Activated CD8-positive, alpha-beta memory T cell treated with anti-CD3 and anti-CD28 coated beads for 36 hours (primary cell): Measurements from ENCODE around the gene C4orf50. TPM values are rescaled to one million over a fixed set of nuclear protein-coding genes. Genes with fewer than 3 reads are reported as not detected.

ENCODE experiments used
- CTCF ChIA-PET: fragments of 350-600 bp; sonication (Branson Sonifier 250); formaldehyde crosslinking; loops from one replicate; lab custom pipeline; 2021; ENCODE audit warnings: antibody characterized with exemption; lab: Charles Lee
- POLR2A ChIA-PET: fragments of 350-600 bp; sonication (Branson Sonifier 250); formaldehyde crosslinking; loops from one replicate; lab custom pipeline; 2021; ENCODE audit warnings: antibody characterized with exemption; lab: Charles Lee
- total RNA-seq, 2 experiments: library from RNA; stranded (reverse); gene quantifications; one replicate each; pipeline ENCODE4 v1.2.3, GENCODE V29; 2021

Gene C4orf50
- total RNA-seq, 2 experiments from 2014 or later, result 0.17 to 0.19 TPM

GRCh38 chr4:5980436-5981155 lies 37.6 kb downstream of the C4orf50 start:
- CTCF ChIA-PET, result interaction anchor here (0.9 kb wide), 1 partner anchor 18 kb away, joined by 3 read pairs; no protein-coding TSS in a partner anchor
- POLR2A ChIA-PET, result no interaction called here

DNA sequence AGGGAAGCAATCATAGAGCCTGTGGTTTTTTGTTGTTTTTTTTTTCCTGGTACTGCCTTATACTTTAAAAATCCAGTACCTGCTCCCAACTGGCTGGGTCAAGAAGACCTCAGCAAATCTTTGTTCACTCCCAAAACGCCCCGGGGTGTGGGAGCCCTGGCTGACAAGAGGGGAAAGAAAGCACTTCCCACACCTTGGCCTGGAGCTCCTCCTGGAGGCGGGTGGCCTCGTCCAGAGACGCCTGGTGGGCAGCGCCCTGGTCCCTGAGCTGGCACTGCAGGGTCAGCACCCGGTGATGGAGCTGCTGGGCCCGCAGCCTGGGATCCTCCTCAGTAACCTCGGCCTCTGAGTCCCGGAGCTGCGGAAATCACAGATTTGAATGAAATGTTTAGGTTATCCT lies 38.2 kb downstream of the C4orf50 start:
- CTCF ChIA-PET, result interaction anchor here (0.9 kb wide), 1 partner anchor 18 kb away, joined by 3 read pairs; no protein-coding TSS in a partner anchor
- POLR2A ChIA-PET, result no interaction called here

DNA sequence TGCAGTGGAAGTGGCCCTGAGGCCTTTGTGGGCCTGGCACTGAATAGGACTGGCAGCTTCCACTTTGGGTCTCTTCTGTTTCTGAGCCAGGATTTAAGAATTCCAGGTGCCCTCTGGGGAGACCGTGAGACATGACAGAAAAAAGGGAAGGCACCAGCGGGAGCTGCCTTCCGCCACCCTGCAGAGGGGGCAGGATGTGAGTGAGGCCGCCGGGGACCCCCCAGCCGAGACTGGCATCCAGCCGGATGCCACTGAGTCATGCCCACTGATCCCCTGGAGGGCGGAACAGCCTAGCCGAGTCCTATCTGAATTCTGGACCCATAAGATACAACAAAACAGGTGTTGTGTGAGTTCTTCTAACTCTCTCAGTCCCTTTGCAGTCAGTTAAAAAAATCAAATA lies 41.3 kb downstream of the C4orf50 start:
- ChIA-PET POLR2A (no interaction called here), CTCF (no interaction called here)

DNA sequence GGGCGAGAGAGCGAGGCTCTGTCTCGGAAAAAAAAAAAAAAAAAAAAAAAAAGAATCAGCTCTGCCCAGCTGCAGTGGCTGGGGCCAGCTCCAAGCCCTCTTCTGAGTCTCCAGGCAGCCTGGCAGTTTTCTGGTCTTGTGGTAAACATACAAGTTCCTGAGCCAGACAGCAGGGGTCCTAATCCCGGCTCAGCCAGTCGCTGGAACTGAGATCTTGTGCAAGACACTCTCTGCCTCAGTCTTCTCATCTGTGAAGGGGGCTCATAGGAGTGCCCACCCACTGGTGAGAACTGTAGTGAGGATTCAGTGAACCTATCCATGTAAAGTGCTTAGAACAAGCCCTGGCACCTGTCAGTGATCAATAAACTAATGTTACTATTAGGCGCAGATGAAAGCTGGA lies 41.8 kb downstream of the C4orf50 start:
- CTCF ChIA-PET, result no interaction called here
- POLR2A ChIA-PET, result no interaction called here

DNA sequence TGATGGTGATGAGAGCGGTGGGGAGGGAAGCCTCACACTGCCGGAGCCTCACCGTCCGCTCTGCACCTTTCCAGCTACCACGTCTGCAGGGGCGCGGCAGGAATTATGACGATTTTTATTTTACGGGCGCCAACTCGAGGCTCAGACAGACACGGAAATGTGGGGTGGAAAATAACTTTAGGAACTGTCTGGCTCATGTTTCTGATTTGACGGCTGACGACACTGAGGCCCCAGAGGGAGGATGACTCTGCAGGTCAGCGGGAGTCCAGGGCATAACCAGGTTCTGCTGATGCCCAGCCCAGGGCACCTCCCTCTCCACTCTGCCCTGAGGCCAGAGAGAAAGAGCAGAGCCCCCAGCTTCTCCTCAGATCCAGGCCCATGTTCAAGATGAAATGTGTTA lies 43.9 kb downstream of the C4orf50 start:
- ChIA-PET CTCF (no interaction called here), POLR2A (no interaction called here)

DNA sequence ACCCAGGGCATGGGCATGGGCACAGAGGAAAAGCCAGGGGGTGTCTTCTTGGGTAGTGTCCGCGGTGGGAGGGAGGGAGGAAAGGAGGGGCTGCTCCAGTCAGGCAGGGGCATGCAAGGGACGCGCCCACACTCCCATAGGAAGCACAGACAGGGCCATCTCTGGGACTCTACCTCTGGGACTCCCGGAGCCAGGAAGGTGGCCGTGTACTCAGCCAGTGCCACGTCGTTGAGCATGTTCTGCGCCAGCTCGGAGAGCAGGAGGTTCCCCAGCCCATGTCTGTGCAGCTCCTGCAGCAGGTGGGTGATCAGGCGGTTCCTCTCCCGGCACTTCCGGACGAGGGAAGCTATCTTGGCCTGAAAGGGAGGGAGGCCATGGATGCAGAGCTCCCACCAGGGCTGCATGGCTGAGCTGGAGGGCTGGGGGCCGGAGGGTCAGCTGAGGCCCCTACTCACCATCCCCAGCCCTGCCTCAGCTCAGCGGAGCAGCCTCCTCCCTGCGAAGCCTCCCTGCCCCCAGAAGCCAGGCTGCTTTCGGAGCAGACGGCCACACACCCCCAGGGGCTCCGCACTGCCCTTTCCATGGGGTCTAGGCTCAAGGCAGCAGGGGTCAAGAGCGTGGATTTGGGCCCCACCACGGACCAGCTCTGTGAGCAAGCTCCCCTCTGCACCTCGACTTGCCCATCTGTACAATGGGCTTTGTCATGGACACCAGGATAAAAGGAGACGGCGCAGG lies 44.6 kb downstream of the C4orf50 start:
- ChIA-PET CTCF (no interaction called here), POLR2A (no interaction called here)

GRCh38 chr4:5973033-5973432 lies 45.2 kb downstream of the C4orf50 start:
- ChIA-PET POLR2A (no interaction called here), CTCF (no interaction called here)

- ChIA-PET CTCF (no interaction called here), POLR2A (no interaction called here)
Measured at GRCh38 chr4:5972571-5972970, 45.7 kb downstream of the C4orf50 start.

- POLR2A ChIA-PET, result no interaction called here
- CTCF ChIA-PET, result no interaction called here
Measured at GRCh38 chr4:5971078-5971450, 47.2 kb downstream of the C4orf50 start.

DNA sequence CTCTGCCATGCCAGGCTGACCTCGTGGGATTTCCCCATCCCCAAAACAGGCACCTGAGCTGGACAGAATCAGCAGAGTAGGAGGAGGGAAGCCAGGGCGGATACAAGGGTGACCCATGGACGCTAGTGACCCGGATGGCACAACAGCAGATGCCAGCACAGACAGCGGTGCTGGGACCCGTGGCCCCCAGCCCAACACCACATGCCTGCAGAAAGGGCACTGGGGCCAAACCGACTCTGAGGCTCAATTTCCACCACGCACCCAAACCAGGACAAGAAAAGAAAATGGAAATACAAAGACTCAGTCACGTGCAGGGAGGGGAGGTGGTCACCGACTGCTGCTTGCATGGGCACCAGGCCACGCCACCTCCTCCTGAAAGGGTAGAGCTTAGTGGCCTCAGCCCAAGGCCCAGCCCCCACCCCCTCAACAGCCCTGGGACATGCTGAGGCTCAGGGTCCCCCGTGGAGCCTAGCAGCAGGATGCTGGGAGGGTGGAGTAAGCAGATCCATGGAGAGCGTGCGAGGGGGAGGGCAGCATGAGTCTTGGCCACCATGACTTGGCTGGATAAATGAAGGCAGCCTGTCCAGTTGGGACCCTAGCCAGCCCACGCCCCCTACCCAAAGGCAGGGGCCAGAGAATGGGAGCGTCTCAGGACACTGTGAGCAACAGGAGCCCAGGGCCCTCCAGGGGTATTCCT lies 47.7 kb downstream of the C4orf50 start:
- CTCF ChIA-PET, result no interaction called here

DNA sequence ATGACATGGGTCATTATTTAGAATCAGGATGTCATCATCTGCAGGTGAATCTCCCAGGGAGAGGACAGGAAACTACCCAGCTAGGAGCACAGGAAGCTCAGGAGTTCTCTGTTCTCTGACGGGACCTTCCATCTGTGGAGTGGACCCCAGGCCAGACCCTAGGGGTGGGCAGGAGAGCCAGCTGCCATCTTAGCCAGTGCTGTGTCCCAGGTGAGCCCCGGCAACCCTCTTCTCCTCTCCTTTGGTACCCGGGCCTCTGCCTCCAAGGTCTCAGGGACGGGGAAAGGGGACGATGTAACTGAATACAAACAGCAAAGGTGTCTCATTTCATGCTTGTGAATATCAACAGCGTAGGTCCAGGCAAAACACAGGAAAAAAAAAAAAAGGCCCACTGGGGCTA lies 48.5 kb downstream of the C4orf50 start:
- CTCF ChIA-PET, result no interaction called here

More for the DNA sequence above, 47.7 kb downstream of the C4orf50 start:
- POLR2A ChIA-PET, result no interaction called here

GRCh38 chr4:5969336-5969735 lies 48.9 kb downstream of the C4orf50 start:
- CTCF ChIA-PET, result no interaction called here
- POLR2A ChIA-PET, result no interaction called here

More for the DNA sequence above, 48.5 kb downstream of the C4orf50 start:
- POLR2A ChIA-PET, result no interaction called here

GRCh38 chr4:5968246-5968645 lies 50.0 kb downstream of the C4orf50 start:
- ChIA-PET CTCF (no interaction called here), POLR2A (no interaction called here)

GRCh38 chr4:5967783-5968182 lies 50.4 kb downstream of the C4orf50 start:
- CTCF ChIA-PET, result no interaction called here
- POLR2A ChIA-PET, result no interaction called here

DNA sequence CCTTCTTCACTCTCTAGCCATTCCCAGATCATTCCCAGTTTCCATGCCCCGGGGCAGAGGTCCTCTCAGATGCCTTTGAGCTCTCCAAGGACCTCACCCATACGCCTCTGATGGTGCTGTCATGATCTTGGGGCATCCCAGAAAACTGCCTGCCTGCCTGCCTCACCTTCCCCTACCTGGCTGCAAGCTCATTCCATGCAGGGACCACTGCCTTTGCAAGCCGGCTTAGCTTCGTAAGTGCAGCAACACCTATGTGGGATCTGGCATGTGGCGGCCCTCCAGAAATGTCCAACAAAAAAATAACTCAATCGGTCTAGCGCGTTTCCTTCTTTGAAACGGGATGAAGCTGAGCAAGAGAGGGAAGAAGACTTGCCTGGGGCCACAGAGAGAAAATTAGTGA lies 53.0 kb downstream of the C4orf50 start:
- CTCF ChIA-PET, result no interaction called here
- POLR2A ChIA-PET, result no interaction called here

DNA sequence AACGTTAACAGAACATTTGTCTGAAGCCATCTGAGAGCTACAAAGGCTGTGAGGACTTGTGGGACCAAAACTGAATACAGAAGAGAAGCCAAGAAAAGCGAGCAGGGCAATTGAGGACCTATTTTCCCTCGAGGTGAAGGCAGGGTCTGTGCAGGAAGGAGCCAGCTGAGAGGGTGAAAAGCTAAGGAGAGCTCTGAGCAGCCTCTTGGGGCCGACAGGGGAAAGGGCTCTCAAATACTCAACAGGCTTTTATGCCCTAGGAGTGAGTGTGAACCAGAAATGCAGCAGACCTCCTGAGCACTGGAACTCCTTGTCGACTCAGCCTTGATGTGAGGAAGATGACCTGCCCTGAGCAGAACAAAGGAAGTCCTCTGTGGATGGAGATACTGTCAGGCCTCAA lies 54.2 kb downstream of the C4orf50 start:
- POLR2A ChIA-PET, result no interaction called here

GRCh38 chr4:5963611-5964010 lies 54.6 kb downstream of the C4orf50 start:
- POLR2A ChIA-PET, result no interaction called here
- CTCF ChIA-PET, result no interaction called here

More for the DNA sequence above, 54.2 kb downstream of the C4orf50 start:
- CTCF ChIA-PET, result no interaction called here

DNA sequence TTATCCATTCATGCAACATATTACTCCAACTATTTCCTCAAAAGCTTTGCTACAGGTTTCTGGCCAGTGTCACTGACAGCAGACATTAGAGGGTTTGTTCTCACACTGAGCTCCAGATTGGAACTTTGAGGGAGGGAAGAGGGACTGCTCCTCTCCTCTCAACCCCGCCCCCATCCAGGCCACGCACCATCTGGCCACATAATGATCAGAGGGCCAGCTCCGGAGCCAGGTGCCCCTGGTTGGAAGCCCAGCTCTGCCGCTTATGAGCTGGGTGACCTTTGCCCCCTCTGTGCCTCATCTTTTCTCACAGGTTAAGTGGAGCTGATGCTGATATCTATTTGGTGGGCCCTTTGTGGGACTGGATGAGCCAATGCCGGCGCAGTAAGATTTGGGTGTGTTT lies 55.8 kb downstream of the C4orf50 start:
- ChIA-PET POLR2A (no interaction called here), CTCF (no interaction called here)

DNA sequence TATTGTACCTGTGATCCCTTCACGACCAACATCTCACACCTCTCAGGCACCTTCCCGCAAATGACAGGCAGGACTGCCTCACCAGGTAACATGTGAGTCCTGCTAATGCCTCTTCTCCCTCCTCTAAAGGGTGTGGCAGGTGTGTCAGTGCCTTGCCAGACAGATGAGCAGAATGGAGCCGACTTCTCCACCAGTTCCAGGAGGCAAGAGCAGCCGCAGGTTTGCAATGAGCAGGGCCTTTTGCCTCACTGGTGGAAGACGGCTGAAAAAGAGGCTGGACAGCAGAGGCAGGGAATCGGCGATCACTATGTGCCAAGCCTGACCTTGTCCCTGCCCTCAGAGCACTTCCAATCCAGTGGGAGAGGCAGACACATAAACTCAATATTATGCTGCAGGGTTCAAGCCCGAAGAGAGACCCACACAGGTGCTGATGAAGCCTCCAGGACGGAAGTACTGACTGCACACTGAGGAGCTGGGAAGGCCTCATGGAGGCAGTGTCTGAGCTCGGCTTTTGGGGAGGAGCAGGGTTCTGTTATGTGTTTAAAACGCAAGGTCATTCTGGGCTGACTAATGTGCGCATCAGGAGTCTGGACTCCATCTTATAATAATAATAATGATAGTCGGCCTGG lies 57.9 kb downstream of the C4orf50 start:
- POLR2A ChIA-PET, result no interaction called here

More for the DNA sequence above, 57.9 kb downstream of the C4orf50 start:
- CTCF ChIA-PET, result no interaction called here
